Measurements from ENCODE around the gene KRTAP4-1. TPM values are rescaled to one million over a fixed set of nuclear protein-coding genes. Genes with fewer than 3 reads are reported as not detected.

The KRTAP4-1 gene
- total RNA-seq, 1 experiment from 2014 or later: not detected

DNA sequence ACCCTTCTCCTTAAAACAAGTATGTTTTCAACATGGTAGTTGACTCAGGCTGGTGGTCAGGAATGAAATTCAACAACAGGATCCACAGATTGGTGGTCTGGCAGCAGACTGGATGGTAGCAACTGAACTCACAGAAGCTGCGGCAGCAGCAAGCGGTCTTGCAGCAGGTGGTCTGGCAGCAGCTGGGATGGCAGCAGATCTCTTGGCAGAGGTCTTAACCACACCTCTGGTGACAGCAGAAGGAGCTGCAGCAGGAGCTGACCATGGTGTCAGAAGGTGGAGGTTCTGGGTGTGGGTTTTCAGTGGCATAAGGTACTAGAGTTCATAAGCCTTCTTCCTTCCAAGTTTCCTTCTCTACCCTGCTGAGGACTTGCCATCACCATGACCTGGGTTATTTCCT, 2.2 kb upstream of the KRTAP4-1 start:
- H3K4me1 ChIP-seq (replicated peaks; ENCODE audit: insufficient read depth): no peaks in the 10 kb centered on the region
- no peaks in the 10 kb centered on the region for H3K9me3 ChIP-seq (ENCODE audit: insufficient read depth, low read depth)
- H3K27ac ChIP-seq: no peak overlapping the region
- H3K4me2 ChIP-seq: no peak overlapping the region
- DNase-seq: no peak
- CTCF ChIA-PET: no interaction called here
- H4K20me1 ChIP-seq (ENCODE audit: insufficient read depth): no peaks in the 10 kb centered on the region
- no peak for TF ChIP-seq EZH2 (IDR thresholded peaks at IDR 0.05; ENCODE audit: low read depth)
- TF ChIP-seq, protein P1, sequence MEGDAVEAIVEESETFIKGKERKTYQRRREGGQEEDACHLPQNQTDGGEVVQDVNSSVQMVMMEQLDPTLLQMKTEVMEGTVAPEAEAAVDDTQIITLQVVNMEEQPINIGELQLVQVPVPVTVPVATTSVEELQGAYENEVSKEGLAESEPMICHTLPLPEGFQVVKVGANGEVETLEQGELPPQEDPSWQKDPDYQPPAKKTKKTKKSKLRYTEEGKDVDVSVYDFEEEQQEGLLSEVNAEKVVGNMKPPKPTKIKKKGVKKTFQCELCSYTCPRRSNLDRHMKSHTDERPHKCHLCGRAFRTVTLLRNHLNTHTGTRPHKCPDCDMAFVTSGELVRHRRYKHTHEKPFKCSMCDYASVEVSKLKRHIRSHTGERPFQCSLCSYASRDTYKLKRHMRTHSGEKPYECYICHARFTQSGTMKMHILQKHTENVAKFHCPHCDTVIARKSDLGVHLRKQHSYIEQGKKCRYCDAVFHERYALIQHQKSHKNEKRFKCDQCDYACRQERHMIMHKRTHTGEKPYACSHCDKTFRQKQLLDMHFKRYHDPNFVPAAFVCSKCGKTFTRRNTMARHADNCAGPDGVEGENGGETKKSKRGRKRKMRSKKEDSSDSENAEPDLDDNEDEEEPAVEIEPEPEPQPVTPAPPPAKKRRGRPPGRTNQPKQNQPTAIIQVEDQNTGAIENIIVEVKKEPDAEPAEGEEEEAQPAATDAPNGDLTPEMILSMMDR (conservative IDR thresholded peaks at IDR 0.05): no peak
- BruUV-seq (replicated peaks): no TSS peak
- 0 out of 2 replicates have a peak, but pooled peaks cover 6% of the 10 kb centered on the region for H3F3A ChIP-seq (ENCODE audit: insufficient read depth, low read depth)
- H3K36me3 ChIP-seq (ENCODE audit: low read depth): no peaks in the 10 kb centered on the region
- no peaks in the 10 kb centered on the region for H3K9me2 ChIP-seq (ENCODE audit: insufficient read depth)
- no peak overlapping the region for H3K4me3 ChIP-seq
- no peaks in the 10 kb centered on the region for H3K27me3 ChIP-seq (ENCODE audit: insufficient read depth, low read depth)
- no peaks in the 10 kb centered on the region for H3K79me2 ChIP-seq (ENCODE audit: low read depth)
- intact Hi-C loops (cut with micrococcal nuclease; ENCODE audit: unreplicated experiment): no loop called here
- POLR2A ChIA-PET (ENCODE audit: unreplicated experiment): no interaction called here
- H2AFZ ChIP-seq: no peak overlapping the region

DNA sequence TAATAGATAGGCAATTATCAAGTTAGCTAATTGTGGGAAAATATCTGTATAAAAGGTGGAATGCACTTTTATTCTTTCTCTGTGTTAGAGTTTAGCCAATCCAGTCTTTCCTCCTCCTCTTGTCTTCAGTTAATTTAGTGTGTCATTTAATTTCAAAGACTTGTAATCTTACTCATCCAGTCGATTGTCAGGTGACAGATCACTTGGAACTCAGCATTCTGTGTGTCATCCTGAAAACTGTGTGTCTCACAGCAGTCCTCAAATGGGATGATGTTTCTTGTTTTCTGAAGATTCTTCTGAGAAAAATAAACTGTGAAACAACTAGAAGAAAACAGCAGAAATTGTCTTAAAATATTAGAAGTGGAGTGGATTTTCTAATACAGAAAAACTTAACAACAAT, 290 bp upstream of the KRTAP4-1 start:
- Histone ChIP-seq H3K4me3 (no peak overlapping the region), H3K4me1 (replicated peaks; ENCODE audit: insufficient read depth) (no peaks in the 10 kb centered on the region), H3K9me2 (ENCODE audit: insufficient read depth) (no peaks in the 10 kb centered on the region), H2AFZ (no peak overlapping the region), H4K20me1 (ENCODE audit: insufficient read depth) (no peaks in the 10 kb centered on the region), H3K27ac (no peak overlapping the region), H3F3A (ENCODE audit: insufficient read depth, low read depth) (0 out of 2 replicates have a peak, but pooled peaks cover 6% of the 10 kb centered on the region), H3K27me3 (ENCODE audit: insufficient read depth, low read depth) (no peaks in the 10 kb centered on the region), H3K36me3 (ENCODE audit: low read depth) (no peaks in the 10 kb centered on the region), H3K79me2 (ENCODE audit: low read depth) (no peaks in the 10 kb centered on the region), H3K9me3 (ENCODE audit: insufficient read depth, low read depth) (no peaks in the 10 kb centered on the region), H3K4me2 (no peak overlapping the region)
- DNase-seq: no peak
- no TSS peak for BruUV-seq (replicated peaks)
- CTCF ChIA-PET: no interaction called here
- intact Hi-C loops (cut with micrococcal nuclease; ENCODE audit: unreplicated experiment): no loop called here
- POLR2A ChIA-PET (ENCODE audit: unreplicated experiment): no interaction called here
- TF ChIP-seq, protein P1 (conservative IDR thresholded peaks at IDR 0.05): no peak
- TF ChIP-seq EZH2 (IDR thresholded peaks at IDR 0.05; ENCODE audit: low read depth): no peak

DNA sequence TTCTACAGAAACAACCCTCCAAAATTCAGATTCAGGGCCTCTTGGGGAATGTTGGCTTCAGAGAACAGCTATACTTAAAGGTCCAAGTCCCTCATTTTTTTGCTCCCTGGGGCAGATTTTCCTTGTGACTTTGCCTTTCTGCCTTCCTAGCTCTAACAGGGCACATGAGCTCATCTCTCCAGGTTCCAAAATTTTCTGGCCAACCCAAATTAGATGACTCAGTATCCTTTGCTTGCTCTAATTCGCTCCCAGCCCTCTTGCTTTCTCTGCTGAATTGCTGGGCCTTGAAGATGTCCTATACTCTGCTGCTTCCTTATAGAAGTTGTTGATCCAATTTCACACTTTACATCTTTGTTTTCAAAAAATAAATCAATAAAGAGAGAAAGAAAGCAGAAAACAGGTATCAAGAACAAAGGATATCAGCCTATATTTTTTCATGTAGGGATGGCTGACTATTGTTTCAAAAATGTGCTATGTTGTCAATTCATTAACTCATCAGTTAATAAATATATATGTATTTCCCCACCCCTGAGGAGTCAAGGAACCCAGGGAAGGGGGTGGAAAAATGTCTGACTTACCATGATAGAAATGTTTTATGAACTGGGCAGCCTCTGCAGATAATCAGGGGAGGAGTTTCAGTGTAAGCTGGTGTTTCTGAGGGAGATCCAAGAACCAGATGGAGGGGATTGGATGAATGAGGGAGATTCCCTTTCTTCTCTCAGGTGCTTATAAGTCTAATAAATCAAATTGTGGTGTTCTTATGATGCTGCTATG, 5.7 kb downstream of the KRTAP4-1 start:
- no peak for DNase-seq
- CTCF ChIA-PET: no interaction called here
- intact Hi-C loops (cut with micrococcal nuclease; ENCODE audit: unreplicated experiment): no loop called here

More for the DNA sequence above, 5.7 kb downstream of the KRTAP4-1 start:
- Histone ChIP-seq H3K9me3 (ENCODE audit: insufficient read depth, low read depth) (no peaks in the 10 kb centered on the region), H3F3A (ENCODE audit: insufficient read depth, low read depth) (no peaks in the 10 kb centered on the region), H3K36me3 (ENCODE audit: low read depth) (no peaks in the 10 kb centered on the region), H3K9me2 (ENCODE audit: insufficient read depth) (no peaks in the 10 kb centered on the region), H2AFZ (no peak overlapping the region), H3K27me3 (ENCODE audit: insufficient read depth, low read depth) (no peaks in the 10 kb centered on the region), H3K4me2 (no peak overlapping the region), H4K20me1 (ENCODE audit: insufficient read depth) (no peaks in the 10 kb centered on the region), H3K4me1 (replicated peaks; ENCODE audit: insufficient read depth) (no peaks in the 10 kb centered on the region), H3K4me3 (no peak overlapping the region), H3K79me2 (ENCODE audit: low read depth) (no peaks in the 10 kb centered on the region), H3K27ac (no peak overlapping the region)
- POLR2A ChIA-PET (ENCODE audit: unreplicated experiment): interaction anchor here (0.7 kb wide), 1 partner anchor 1040 kb away, joined by 5 read pairs; no protein-coding TSS in a partner anchor
- no TSS peak for BruUV-seq (replicated peaks)
- TF ChIP-seq, protein P1 (conservative IDR thresholded peaks at IDR 0.05): no peak
- TF ChIP-seq EZH2 (IDR thresholded peaks at IDR 0.05; ENCODE audit: low read depth): no peak

All from PC-9 (cell line).